COR-L47 (cell line): ENCODE measurements around the gene LRRIQ3.
"Not testable (repeated sequence)": the region's sequence is repeated elsewhere in the genome, so short reads cannot be mapped to it uniquely, and the experiment has no call there.

Experiments used
- DNase-seq: peaks from one replicate; lab custom pipeline; 2025; lab: John Stamatoyannopoulos, UW

Gene LRRIQ3

GRCh38 chr1:74197657-74198552, at the start of gene LRRIQ3, which contains the start of gene FPGT:
Gene LRRIQ3, minus strand, starts transcription at chr1:74198176. Its CDS starts 14,492 bp downstream, at chr1:74183684.
Gene FPGT, plus strand, starts transcription at chr1:74198242. Its CDS starts 37 bp downstream, at chr1:74198279.
- DNase-seq, result peak; percentile 92

- DNase-seq, result no peak
Measured at GRCh38 chr1:74246315-74246714, 48.3 kb upstream of the LRRIQ3 start.

GRCh38 chr1:74245168-74245772, 47.3 kb upstream of the LRRIQ3 start:
- DNase-seq, result no peak

- no peak for DNase-seq
Measured at GRCh38 chr1:74237787-74238186, 39.8 kb upstream of the LRRIQ3 start.

GRCh38 chr1:74237035-74237434, 39.1 kb upstream of the LRRIQ3 start:
- no peak for DNase-seq

GRCh38 chr1:74236440-74236839, 38.5 kb upstream of the LRRIQ3 start:
- no peak for DNase-seq

- no peak for DNase-seq
Measured at GRCh38 chr1:74235153-74235552, 37.2 kb upstream of the LRRIQ3 start, which contains the start of gene TNNI3K. Gene TNNI3K, plus strand, starts transcription at chr1:74235387. Its CDS starts 65 bp downstream, at chr1:74235452.

GRCh38 chr1:74223453-74223852, 25.5 kb upstream of the LRRIQ3 start:
- DNase-seq, result no peak

- no peak for DNase-seq
Measured at GRCh38 chr1:74222701-74223100, 24.7 kb upstream of the LRRIQ3 start.

- DNase-seq, result no peak
Measured at GRCh38 chr1:74215229-74215628, 17.3 kb upstream of the LRRIQ3 start.

GRCh38 chr1:74205266-74205665, 7.3 kb upstream of the LRRIQ3 start:
- no peak for DNase-seq

- DNase-seq, result no peak
Measured at GRCh38 chr1:74199504-74199903, 1.5 kb upstream of the LRRIQ3 start.

GRCh38 chr1:74197255-74197654, 721 bp downstream of the LRRIQ3 start:
- no peak for DNase-seq

- no peak for DNase-seq
Measured at GRCh38 chr1:74195339-74195738, 2.6 kb downstream of the LRRIQ3 start.

GRCh38 chr1:74193908-74194307, 4.1 kb downstream of the LRRIQ3 start:
- DNase-seq, result no peak

- DNase-seq, result no peak
Measured at GRCh38 chr1:74180490-74180889, 17.5 kb downstream of the LRRIQ3 start.

GRCh38 chr1:74174423-74174822, 23.6 kb downstream of the LRRIQ3 start:
- DNase-seq, result not testable (repeated sequence)

- no peak for DNase-seq
Measured at GRCh38 chr1:74162333-74162732, 35.6 kb downstream of the LRRIQ3 start.

- DNase-seq, result no peak
Measured at GRCh38 chr1:74161497-74161896, 36.5 kb downstream of the LRRIQ3 start.

GRCh38 chr1:74160046-74160445, 37.9 kb downstream of the LRRIQ3 start:
- DNase-seq, result no peak

- DNase-seq, result no peak
Measured at GRCh38 chr1:74145086-74145485, 52.9 kb downstream of the LRRIQ3 start.

- not testable (repeated sequence) for DNase-seq
Measured at GRCh38 chr1:74117370-74117769, 80.6 kb downstream of the LRRIQ3 start.

- no peak for DNase-seq
Measured at GRCh38 chr1:74113333-74113732, 84.6 kb downstream of the LRRIQ3 start.
